ENCODE results near the gene CD226.

The CD226 gene

DNA sequence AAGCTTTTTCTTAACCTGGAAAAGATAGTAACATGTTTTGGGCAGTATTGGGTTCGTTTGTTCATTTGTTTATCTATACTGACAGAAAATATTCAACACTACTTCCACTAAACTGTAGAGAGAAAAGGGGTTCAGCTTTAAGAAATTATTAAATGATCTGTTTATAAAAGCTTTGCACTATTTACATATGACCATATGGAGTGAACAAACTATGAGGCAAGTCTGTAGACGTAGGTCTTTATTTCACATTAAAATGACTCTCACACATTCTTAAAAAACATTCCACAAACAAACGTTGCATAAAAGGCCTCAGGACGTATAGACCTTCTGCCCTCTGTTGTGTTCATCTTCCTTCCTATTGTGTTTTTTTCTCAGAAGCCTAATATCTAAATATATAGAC lies 94.6 kb downstream of the CD226 start:
- Histone ChIP-seq H3K4me2 (ENCODE audit: low read length) (no peak overlapping the region), H3K79me2 (ENCODE audit: low read length) (no peaks in the 10 kb centered on the region), H3K27ac (ENCODE audit: low read length) (no peak overlapping the region), H3K36me3 (replicated peaks; ENCODE audit: low read depth, low read length) (no peaks in the 10 kb centered on the region), H3K9me3 (ENCODE audit: insufficient read depth, low read length) (no peaks in the 10 kb centered on the region), H3K9ac (ENCODE audit: low read length) (no peak overlapping the region), H3K4me1 (ENCODE audit: low read length) (no peaks in the 10 kb centered on the region), H3K4me3 (ENCODE audit: low read length) (no peak overlapping the region), H2AFZ (ENCODE audit: low read depth, low read length) (no peak overlapping the region), H3K27me3 (ENCODE audit: low read depth, low read length) (no peaks in the 10 kb centered on the region), H4K20me1 (ENCODE audit: insufficient read depth, low read length) (no peaks in the 10 kb centered on the region)
- TF ChIP-seq EZH2phosphoT487 (IDR thresholded peaks at IDR 0.05; ENCODE audit: low read depth): no peak
- TF ChIP-seq, protein P1, sequence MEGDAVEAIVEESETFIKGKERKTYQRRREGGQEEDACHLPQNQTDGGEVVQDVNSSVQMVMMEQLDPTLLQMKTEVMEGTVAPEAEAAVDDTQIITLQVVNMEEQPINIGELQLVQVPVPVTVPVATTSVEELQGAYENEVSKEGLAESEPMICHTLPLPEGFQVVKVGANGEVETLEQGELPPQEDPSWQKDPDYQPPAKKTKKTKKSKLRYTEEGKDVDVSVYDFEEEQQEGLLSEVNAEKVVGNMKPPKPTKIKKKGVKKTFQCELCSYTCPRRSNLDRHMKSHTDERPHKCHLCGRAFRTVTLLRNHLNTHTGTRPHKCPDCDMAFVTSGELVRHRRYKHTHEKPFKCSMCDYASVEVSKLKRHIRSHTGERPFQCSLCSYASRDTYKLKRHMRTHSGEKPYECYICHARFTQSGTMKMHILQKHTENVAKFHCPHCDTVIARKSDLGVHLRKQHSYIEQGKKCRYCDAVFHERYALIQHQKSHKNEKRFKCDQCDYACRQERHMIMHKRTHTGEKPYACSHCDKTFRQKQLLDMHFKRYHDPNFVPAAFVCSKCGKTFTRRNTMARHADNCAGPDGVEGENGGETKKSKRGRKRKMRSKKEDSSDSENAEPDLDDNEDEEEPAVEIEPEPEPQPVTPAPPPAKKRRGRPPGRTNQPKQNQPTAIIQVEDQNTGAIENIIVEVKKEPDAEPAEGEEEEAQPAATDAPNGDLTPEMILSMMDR (IDR thresholded peaks at IDR 0.05; ENCODE audit: low read depth, low read length): no peak

DNA sequence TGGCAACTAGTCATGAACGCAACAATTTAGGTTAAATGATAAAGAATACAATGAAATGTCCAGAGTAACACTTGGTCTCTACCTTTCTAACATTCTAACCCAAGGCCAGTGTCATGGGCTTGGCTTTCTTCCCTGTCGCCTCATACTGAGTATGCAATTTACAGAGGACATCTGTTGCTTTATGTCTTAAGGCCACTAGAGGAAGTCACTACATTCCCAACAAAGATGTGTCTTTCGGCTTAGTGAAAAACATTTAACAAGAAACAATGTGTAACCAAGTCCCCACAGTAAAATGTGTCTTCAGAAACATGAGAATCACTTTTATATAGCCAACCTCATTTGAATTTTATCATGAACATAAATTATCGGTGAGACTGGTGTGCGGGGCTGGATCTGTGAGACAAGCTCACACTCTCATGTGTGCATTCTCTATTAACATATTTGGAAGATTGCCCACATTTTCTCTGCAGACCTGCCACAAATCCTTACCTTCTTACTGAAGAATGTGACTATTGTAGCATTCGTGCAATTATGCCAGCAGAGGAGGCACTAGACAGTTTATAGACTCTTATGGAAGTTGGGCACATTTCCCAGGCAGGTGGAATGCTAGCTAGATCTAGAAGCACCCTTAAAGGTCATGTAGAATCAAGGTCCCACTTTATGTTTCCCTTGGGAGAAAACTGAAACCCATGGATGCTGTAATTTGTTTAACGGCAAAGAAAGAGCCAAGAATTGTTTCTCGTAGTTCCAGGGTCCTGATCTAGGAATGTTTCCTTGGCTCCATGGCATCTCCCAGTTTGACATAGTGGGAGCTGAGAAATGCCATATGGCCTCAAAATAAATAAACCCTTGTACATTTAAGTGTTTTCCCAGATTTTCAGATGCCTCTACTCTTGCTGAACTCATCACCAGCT lies 101.8 kb downstream of the CD226 start:
- no peaks in the 10 kb centered on the region for H3K9me3 ChIP-seq (ENCODE audit: insufficient read depth, low read length)
- no peaks in the 10 kb centered on the region for H3K36me3 ChIP-seq (replicated peaks; ENCODE audit: low read depth, low read length)
- peaks cover 11% of the 10 kb centered on the region for H3K4me1 ChIP-seq (ENCODE audit: low read length)
- H3K9ac ChIP-seq (ENCODE audit: low read length): no peak overlapping the region
- H3K4me3 ChIP-seq (ENCODE audit: low read length): no peak overlapping the region
- H3K27ac ChIP-seq (ENCODE audit: low read length): no peak overlapping the region
- no peaks in the 10 kb centered on the region for H3K79me2 ChIP-seq (ENCODE audit: low read length)
- H2AFZ ChIP-seq (ENCODE audit: low read depth, low read length): no peak overlapping the region
- TF ChIP-seq EZH2phosphoT487 (IDR thresholded peaks at IDR 0.05; ENCODE audit: low read depth): no peak
- TF ChIP-seq, protein P1 (IDR thresholded peaks at IDR 0.05; ENCODE audit: low read depth, low read length): peak; percentile 66
- no peak overlapping the region for H3K4me2 ChIP-seq (ENCODE audit: low read length)
- peaks cover 7% of the 10 kb centered on the region; the same call in 1 of the 2 replicates for H3K27me3 ChIP-seq (ENCODE audit: low read depth, low read length)
- H4K20me1 ChIP-seq (ENCODE audit: insufficient read depth, low read length): no peaks in the 10 kb centered on the region

DNA sequence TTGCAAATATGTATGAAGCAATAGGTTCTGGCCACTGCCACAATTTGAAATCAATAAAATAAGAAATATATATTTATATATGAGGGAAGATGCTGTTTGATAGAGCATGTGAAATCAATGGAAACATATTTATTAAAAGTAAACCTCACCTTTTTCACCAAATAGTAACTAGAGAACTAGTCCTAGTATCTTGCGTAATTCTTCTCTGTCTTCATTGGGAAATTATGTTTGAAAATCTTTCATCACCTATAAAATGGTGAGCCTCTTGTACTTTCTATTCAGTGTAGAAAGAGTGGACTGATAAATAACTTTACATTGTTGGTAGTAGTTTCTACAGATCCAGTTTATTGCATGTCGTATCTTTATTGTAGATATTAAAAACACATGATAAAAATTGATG lies 103.0 kb downstream of the CD226 start:
- Histone ChIP-seq H3K4me2 (ENCODE audit: low read length) (no peak overlapping the region), H3K9me3 (ENCODE audit: insufficient read depth, low read length) (no peaks in the 10 kb centered on the region), H3K4me3 (ENCODE audit: low read length) (no peak overlapping the region), H3K36me3 (replicated peaks; ENCODE audit: low read depth, low read length) (no peaks in the 10 kb centered on the region), H3K27me3 (ENCODE audit: low read depth, low read length) (peaks cover 7% of the 10 kb centered on the region; the same call in 1 of the 2 replicates), H3K79me2 (ENCODE audit: low read length) (no peaks in the 10 kb centered on the region), H2AFZ (ENCODE audit: low read depth, low read length) (no peak overlapping the region), H4K20me1 (ENCODE audit: insufficient read depth, low read length) (no peaks in the 10 kb centered on the region), H3K9ac (ENCODE audit: low read length) (no peak overlapping the region), H3K4me1 (ENCODE audit: low read length) (peaks cover 20% of the 10 kb centered on the region), H3K27ac (ENCODE audit: low read length) (no peak overlapping the region)
- TF ChIP-seq, protein P1 (IDR thresholded peaks at IDR 0.05; ENCODE audit: low read depth, low read length): no peak
- TF ChIP-seq EZH2phosphoT487 (IDR thresholded peaks at IDR 0.05; ENCODE audit: low read depth): no peak

DNA sequence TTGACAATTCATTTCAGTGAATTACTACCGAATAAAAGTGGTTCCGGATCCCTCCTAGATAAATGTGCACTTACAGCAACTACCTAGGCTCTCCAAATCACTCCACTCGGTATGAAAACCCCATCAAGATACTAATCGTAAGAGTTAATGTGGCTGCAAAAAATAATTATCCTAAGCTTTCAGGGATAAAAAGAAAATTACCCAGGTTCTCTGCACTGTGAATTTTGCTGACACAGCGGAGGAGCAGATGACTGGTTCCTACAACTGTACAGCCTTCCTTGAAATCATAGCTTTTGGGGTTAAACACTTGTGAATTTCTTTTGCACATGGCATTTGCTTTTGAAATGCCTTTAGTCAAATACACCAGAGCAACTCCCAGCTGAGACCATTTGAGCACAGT lies 104.7 kb downstream of the CD226 start:
- Histone ChIP-seq H3K79me2 (ENCODE audit: low read length) (no peaks in the 10 kb centered on the region), H3K27me3 (ENCODE audit: low read depth, low read length) (peaks cover 7% of the 10 kb centered on the region; the same call in 1 of the 2 replicates), H3K4me1 (ENCODE audit: low read length) (peaks cover 34% of the 10 kb centered on the region), H4K20me1 (ENCODE audit: insufficient read depth, low read length) (no peaks in the 10 kb centered on the region), H3K4me3 (ENCODE audit: low read length) (no peak overlapping the region), H3K4me2 (ENCODE audit: low read length) (no peak overlapping the region), H3K27ac (ENCODE audit: low read length) (no peak overlapping the region), H2AFZ (ENCODE audit: low read depth, low read length) (no peak overlapping the region), H3K9me3 (ENCODE audit: insufficient read depth, low read length) (no peaks in the 10 kb centered on the region), H3K36me3 (replicated peaks; ENCODE audit: low read depth, low read length) (no peaks in the 10 kb centered on the region), H3K9ac (ENCODE audit: low read length) (no peak overlapping the region)
- TF ChIP-seq, protein P1 (IDR thresholded peaks at IDR 0.05; ENCODE audit: low read depth, low read length): no peak
- no peak for TF ChIP-seq EZH2phosphoT487 (IDR thresholded peaks at IDR 0.05; ENCODE audit: low read depth)

Data from OCI-LY3 (cell line).